ENCODE results near the gene OCRL.

DNA sequence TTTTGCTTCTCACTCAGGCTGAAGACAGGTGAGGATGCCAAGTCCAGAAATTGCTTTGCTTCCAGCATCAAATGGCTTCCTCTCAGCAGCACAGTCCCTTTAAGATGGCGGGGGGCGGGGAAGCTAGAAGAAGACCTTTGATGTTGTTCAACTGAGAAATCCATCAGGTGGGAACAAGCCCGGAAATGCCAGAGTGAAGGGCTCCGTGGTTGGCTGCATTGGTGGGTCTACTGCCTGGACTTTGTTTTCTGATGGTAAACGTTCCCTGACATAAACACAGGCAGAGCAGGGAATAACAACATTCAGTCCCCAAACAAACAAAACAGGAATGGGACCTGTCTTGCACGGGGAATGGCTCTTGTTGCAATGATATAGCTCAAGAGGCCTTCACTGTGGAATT lies 77.4 kb downstream of the OCRL start:
- TF ChIP-seq, protein P1, sequence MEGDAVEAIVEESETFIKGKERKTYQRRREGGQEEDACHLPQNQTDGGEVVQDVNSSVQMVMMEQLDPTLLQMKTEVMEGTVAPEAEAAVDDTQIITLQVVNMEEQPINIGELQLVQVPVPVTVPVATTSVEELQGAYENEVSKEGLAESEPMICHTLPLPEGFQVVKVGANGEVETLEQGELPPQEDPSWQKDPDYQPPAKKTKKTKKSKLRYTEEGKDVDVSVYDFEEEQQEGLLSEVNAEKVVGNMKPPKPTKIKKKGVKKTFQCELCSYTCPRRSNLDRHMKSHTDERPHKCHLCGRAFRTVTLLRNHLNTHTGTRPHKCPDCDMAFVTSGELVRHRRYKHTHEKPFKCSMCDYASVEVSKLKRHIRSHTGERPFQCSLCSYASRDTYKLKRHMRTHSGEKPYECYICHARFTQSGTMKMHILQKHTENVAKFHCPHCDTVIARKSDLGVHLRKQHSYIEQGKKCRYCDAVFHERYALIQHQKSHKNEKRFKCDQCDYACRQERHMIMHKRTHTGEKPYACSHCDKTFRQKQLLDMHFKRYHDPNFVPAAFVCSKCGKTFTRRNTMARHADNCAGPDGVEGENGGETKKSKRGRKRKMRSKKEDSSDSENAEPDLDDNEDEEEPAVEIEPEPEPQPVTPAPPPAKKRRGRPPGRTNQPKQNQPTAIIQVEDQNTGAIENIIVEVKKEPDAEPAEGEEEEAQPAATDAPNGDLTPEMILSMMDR (IDR thresholded peaks at IDR 0.05; ENCODE audit: insufficient read depth, low read length, poor library complexity, severe bottlenecking): no peak
- TF ChIP-seq EZH2phosphoT487 (conservative IDR thresholded peaks at IDR 0.05; ENCODE audit: low read length): no peak
